ENCODE measurements around the gene ZNF804A.
A peak's percentile ranks its signal among the peaks of the same experiment; 100 is the strongest.

Gene ZNF804A

DNA sequence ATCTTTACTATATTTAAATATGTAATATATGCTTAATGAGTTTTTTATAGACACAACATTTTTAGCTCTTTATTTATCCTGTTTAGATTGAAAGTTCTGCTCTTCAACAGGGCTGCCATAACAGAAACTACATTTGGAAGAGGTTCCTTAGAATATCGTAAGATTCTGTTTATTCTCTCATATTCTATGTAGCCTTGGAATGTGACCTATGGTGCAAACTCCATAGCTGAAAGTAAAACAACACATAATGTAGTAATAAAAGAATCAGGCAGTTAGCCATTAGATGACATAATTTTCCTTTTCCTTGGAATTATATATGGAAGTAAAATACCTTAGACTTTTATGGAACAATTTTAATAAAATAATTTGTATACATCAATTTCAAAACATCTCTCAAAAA, 91.3 kb downstream of the ZNF804A start:
- DNase-seq (ENCODE audit: low read depth), result no peak
- H3K4me3 ChIP-seq (ENCODE audit: low read depth, low read length), result no peak overlapping the region
- TF ChIP-seq, protein P1, sequence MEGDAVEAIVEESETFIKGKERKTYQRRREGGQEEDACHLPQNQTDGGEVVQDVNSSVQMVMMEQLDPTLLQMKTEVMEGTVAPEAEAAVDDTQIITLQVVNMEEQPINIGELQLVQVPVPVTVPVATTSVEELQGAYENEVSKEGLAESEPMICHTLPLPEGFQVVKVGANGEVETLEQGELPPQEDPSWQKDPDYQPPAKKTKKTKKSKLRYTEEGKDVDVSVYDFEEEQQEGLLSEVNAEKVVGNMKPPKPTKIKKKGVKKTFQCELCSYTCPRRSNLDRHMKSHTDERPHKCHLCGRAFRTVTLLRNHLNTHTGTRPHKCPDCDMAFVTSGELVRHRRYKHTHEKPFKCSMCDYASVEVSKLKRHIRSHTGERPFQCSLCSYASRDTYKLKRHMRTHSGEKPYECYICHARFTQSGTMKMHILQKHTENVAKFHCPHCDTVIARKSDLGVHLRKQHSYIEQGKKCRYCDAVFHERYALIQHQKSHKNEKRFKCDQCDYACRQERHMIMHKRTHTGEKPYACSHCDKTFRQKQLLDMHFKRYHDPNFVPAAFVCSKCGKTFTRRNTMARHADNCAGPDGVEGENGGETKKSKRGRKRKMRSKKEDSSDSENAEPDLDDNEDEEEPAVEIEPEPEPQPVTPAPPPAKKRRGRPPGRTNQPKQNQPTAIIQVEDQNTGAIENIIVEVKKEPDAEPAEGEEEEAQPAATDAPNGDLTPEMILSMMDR (IDR thresholded peaks at IDR 0.05; ENCODE audit: low read depth, low read length), result no peak
- TF ChIP-seq MYC (IDR thresholded peaks at IDR 0.05; ENCODE audit: low read depth, low read length) (no peak), POLR2A (IDR thresholded peaks at IDR 0.05; ENCODE audit: extremely low read depth, insufficient read length) (no peak)
- TF ChIP-seq, protein P2, sequence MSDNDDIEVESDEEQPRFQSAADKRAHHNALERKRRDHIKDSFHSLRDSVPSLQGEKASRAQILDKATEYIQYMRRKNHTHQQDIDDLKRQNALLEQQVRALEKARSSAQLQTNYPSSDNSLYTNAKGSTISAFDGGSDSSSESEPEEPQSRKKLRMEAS (IDR thresholded peaks at IDR 0.05; ENCODE audit: low read depth, low read length), result no peak

DNA sequence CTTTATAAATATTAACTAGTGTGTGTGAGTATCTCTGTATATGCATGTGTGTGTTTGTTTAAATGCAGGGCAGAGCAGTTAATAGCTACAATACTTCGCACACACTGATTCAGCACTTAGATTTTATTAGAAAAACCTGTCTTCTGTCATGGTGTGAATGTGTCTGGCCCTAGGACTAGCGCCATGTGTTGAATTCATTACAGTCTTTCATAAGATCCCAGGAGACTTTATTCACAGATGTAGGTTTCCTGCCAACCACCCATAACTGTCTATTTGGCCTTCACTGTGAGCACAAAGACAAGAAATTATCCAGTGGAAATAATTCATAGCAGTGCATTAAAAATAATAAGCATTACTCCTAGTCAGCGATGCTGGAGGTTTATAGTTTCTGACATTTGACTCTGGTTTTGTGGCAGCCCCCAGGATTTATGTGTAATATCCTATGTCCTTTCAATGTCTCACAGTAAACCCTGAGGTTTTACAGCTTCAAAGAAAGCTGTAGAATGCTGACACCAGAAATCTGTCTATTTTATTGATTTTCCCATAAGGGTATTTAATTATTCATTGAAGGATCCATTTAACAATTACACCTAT, 93.9 kb downstream of the ZNF804A start:
- TF ChIP-seq POLR2A (IDR thresholded peaks at IDR 0.05; ENCODE audit: extremely low read depth, insufficient read length) (no peak), MYC (IDR thresholded peaks at IDR 0.05; ENCODE audit: low read depth, low read length) (peak; percentile 34; the same call in 1 of the 2 replicates)
- TF ChIP-seq, protein P1 (IDR thresholded peaks at IDR 0.05; ENCODE audit: low read depth, low read length), result no peak
- TF ChIP-seq, protein P2 (IDR thresholded peaks at IDR 0.05; ENCODE audit: low read depth, low read length), result peak; percentile 59
- H3K4me3 ChIP-seq (ENCODE audit: low read depth, low read length), result no peak overlapping the region
- DNase-seq (ENCODE audit: low read depth), result peak; percentile 66

DNA sequence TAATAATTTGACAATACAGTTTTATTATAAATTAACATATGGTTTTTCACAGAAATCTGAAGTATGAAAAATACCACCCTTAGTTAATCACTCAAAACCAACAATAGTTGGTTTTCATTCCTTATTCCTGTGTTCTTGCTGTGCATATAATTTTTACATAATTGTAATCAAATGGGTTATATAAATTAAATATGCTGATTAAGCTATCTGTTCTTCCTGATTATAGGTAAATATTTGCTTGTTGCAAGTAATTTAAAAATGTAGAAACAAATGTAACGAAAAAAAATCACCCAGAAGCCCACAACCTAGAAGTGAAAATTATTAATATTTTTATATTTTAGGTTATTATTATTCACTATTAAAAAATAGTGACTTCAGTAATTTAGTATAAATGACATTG, 98.3 kb downstream of the ZNF804A start:
- TF ChIP-seq MYC (IDR thresholded peaks at IDR 0.05; ENCODE audit: low read depth, low read length), result no peak
- TF ChIP-seq, protein P2 (IDR thresholded peaks at IDR 0.05; ENCODE audit: low read depth, low read length), result no peak
- DNase-seq (ENCODE audit: low read depth), result no peak
- no peak overlapping the region for H3K4me3 ChIP-seq (ENCODE audit: low read depth, low read length)

DNA sequence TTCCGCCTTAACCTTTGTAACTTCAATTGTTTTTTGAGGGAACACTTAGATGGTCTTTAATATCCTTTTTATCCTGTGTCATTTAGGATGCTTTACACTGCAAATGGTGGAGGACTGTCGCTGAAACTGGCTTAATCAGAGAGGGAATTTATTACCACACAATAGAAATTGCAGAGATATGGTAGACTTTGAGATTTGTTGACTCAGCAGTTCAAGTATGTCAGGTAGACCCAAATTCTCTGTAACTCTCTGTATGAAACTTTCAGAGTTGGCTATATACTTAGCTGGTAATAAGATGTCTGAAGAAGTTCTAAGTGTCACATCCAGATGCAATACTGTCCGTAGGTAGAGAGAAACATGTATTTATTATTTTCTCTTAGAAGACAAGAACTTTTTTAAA, 100.1 kb downstream of the ZNF804A start:
- H3K4me3 ChIP-seq (ENCODE audit: low read depth, low read length), result no peak overlapping the region
- TF ChIP-seq POLR2A (IDR thresholded peaks at IDR 0.05; ENCODE audit: extremely low read depth, insufficient read length) (no peak), MYC (IDR thresholded peaks at IDR 0.05; ENCODE audit: low read depth, low read length) (no peak)
- TF ChIP-seq, protein P1 (IDR thresholded peaks at IDR 0.05; ENCODE audit: low read depth, low read length), result no peak
- TF ChIP-seq, protein P2 (IDR thresholded peaks at IDR 0.05; ENCODE audit: low read depth, low read length), result no peak
- DNase-seq (ENCODE audit: low read depth), result no peak

DNA sequence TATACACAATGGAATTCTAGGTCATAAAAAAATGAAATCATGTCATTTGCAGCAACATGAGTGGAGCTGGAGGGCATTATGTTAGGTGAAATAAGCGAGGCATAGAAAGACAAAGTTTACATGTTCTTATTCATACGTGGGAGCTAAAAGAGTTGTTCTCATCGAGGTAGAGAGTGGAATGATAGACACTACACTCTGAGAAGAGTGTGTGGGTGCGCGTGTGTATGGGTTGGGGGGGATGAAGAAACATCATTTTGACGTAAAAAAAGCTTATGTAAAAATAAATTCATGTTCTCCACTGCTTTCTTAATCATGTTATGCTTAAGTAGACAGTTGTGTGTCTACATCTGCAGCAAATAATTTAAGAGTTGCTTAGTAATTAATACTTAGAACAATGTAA, 123.6 kb downstream of the ZNF804A start:
- TF ChIP-seq MYC (IDR thresholded peaks at IDR 0.05; ENCODE audit: low read depth, low read length), result no peak
- no peak for DNase-seq (ENCODE audit: low read depth)
- no peak overlapping the region for H3K4me3 ChIP-seq (ENCODE audit: low read depth, low read length)

DNA sequence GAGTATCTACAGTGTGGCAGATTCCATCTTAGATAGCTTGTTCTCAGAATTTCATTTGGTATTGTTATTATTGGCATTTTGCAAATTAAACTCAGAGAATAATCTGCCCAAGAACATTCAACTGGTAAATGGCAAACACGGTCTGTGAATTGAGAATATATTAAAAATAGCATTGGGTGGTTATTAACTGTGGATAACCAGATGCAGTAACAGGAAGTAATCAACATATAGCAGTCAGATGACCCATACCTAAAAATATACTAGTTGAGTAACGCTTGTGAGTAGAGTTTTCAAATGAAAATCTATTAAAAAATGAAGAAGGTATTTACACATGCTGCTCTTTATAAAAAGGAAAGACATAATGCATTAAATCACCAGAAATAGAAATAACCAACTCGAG, 129.5 kb downstream of the ZNF804A start:
- no peak for DNase-seq (ENCODE audit: low read depth)
- no peak overlapping the region for H3K4me3 ChIP-seq (ENCODE audit: low read depth, low read length)
- TF ChIP-seq, protein P1 (IDR thresholded peaks at IDR 0.05; ENCODE audit: low read depth, low read length), result no peak
- TF ChIP-seq POLR2A (IDR thresholded peaks at IDR 0.05; ENCODE audit: extremely low read depth, insufficient read length) (no peak), MYC (IDR thresholded peaks at IDR 0.05; ENCODE audit: low read depth, low read length) (no peak)
- TF ChIP-seq, protein P2 (IDR thresholded peaks at IDR 0.05; ENCODE audit: low read depth, low read length), result no peak

DNA sequence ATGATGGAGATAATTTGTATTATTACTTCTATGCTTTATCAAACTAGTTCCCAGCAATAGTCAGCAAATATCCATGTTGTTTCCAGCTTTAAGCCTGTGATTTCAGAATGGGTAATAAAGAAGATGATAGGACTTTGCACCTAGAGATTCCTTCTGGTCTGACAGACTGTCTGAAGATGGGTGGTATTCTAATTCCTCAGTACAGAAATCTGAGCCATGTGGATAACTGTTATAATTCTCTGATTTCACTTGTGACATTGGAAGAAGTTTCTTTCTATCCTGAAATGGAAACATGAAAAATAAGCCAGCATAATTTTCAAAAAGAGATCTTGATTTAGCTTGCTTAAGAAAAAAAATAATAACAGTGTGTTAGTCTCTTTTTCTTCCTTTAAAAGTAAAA, 130.1 kb downstream of the ZNF804A start:
- TF ChIP-seq, protein P1 (IDR thresholded peaks at IDR 0.05; ENCODE audit: low read depth, low read length), result no peak
- TF ChIP-seq, protein P2 (IDR thresholded peaks at IDR 0.05; ENCODE audit: low read depth, low read length), result no peak
- TF ChIP-seq MYC (IDR thresholded peaks at IDR 0.05; ENCODE audit: low read depth, low read length), result no peak
- TF ChIP-seq POLR2A (IDR thresholded peaks at IDR 0.05; ENCODE audit: extremely low read depth, insufficient read length), result no peak
- H3K4me3 ChIP-seq (ENCODE audit: low read depth, low read length), result no peak overlapping the region
- no peak for DNase-seq (ENCODE audit: low read depth)
